Measurements from ENCODE around the gene RAMACL.

Gene RAMACL

DNA sequence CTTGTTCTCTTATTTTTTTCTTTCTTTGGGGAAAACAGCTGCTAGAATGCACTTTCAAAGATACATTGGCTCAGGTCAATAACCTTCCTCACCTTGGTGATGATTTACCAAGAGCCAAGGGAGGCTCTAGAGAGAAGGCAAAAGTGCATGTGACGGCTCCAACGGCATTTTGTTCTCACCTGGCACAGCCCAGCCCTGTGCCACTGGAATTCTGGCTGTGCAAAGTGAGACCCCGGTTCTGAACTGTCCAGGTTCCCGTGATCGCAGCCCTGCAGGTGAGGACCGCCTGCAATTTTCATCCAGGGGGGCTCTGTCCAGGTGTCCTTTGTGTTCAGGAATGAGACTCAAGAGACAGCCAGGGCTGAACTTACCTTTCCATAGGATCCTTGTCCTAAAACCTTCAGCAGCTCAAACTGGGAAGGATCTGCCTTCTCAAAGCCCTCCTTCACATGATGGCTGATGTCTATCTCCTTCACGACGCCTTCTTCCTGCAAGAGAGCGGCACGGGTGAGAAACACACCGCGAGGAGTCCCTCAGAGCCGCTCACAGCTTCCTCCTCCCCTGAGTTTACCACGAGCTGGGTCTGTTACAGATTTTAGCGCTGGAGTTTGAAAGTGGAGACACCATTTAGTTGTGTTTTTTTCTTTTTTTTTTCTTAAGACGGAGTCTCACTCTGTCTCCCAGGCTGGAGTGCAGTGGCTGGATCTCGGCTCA is 48.0 kb downstream of the RAMACL start:
- Histone ChIP-seq H3K4me3 (ENCODE audit: low read depth, low read length) (no peak overlapping the region), H3K36me3 (ENCODE audit: control insufficient read depth in 2 of 2, insufficient read depth in 1 of 2, low read length in 2 of 2) (no peaks in the 10 kb centered on the region), H3K27ac (ENCODE audit: extremely low read depth, low read depth, low read length) (no peak overlapping the region), H3K9me3 (ENCODE audit: control insufficient read depth, insufficient read depth, low read depth, low read length) (no peaks in the 10 kb centered on the region), H3K4me1 (ENCODE audit: control insufficient read depth, insufficient read depth, low read length) (no peaks in the 10 kb centered on the region)
- CTCF ChIA-PET = interaction anchor here (0.5 kb wide), 1 partner anchor 410 kb away, joined by 6 read pairs; no protein-coding TSS in a partner anchor
- POLR2A ChIA-PET = no interaction called here
- TF ChIP-seq ZNF768 (tag by site-specific recombination; IDR thresholded peaks at IDR 0.05) (no peak), ZNF202 (tag by site-specific recombination; IDR thresholded peaks at IDR 0.05; ENCODE audit: borderline replicate concordance) (no peak), ZNF704 (tag by site-specific recombination; IDR thresholded peaks at IDR 0.05) (no peak), ZNF664 (tag by site-specific recombination; IDR thresholded peaks at IDR 0.05) (no peak), ZNF239 (tag by site-specific recombination; IDR thresholded peaks at IDR 0.05) (no peak), MEIS1 (CRISPR knock-in tag; IDR thresholded peaks at IDR 0.05; ENCODE audit: borderline replicate concordance) (no peak), KLF8 (tag by site-specific recombination; IDR thresholded peaks at IDR 0.05) (no peak), ZBTB8A (tag by site-specific recombination; IDR thresholded peaks at IDR 0.05) (no peak), TCF7L2 (IDR thresholded peaks at IDR 0.05; ENCODE audit: borderline replicate concordance, low read depth, low read length) (no peak), ZNF658 (tag by site-specific recombination; IDR thresholded peaks at IDR 0.05) (no peak), ZNF501 (tag by site-specific recombination; IDR thresholded peaks at IDR 0.05) (no peak), GLIS1 (tag by site-specific recombination; IDR thresholded peaks at IDR 0.05) (no peak), ZSCAN23 (tag by site-specific recombination; IDR thresholded peaks at IDR 0.05) (no peak), KLF7 (tag by site-specific recombination; IDR thresholded peaks at IDR 0.05; ENCODE audit: borderline replicate concordance) (no peak), ZNF426 (tag by site-specific recombination; IDR thresholded peaks at IDR 0.05) (no peak), KLF17 (tag by site-specific recombination; IDR thresholded peaks at IDR 0.05) (no peak), ZNF155 (tag by site-specific recombination; IDR thresholded peaks at IDR 0.05) (no peak), ZNF530 (tag by site-specific recombination; IDR thresholded peaks at IDR 0.05; ENCODE audit: low read depth) (no peak)
- TF ChIP-seq, protein P1, sequence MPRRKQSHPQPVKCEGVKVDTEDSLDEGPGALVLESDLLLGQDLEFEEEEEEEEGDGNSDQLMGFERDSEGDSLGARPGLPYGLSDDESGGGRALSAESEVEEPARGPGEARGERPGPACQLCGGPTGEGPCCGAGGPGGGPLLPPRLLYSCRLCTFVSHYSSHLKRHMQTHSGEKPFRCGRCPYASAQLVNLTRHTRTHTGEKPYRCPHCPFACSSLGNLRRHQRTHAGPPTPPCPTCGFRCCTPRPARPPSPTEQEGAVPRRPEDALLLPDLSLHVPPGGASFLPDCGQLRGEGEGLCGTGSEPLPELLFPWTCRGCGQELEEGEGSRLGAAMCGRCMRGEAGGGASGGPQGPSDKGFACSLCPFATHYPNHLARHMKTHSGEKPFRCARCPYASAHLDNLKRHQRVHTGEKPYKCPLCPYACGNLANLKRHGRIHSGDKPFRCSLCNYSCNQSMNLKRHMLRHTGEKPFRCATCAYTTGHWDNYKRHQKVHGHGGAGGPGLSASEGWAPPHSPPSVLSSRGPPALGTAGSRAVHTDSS (tag by site-specific recombination; IDR thresholded peaks at IDR 0.05) = no peak
- TF ChIP-seq, protein P2, sequence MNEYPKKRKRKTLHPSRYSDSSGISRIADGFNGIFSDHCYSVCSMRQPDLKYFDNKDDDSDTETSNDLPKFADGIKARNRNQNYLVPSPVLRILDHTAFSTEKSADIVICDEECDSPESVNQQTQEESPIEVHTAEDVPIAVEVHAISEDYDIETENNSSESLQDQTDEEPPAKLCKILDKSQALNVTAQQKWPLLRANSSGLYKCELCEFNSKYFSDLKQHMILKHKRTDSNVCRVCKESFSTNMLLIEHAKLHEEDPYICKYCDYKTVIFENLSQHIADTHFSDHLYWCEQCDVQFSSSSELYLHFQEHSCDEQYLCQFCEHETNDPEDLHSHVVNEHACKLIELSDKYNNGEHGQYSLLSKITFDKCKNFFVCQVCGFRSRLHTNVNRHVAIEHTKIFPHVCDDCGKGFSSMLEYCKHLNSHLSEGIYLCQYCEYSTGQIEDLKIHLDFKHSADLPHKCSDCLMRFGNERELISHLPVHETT (tag by site-specific recombination; IDR thresholded peaks at IDR 0.05) = no peak
